Activated B cell treated with CpG ODN at 0.5 μM for 24 hours (primary cell): ENCODE results near the gene ZBTB21. TPM values are rescaled to one million over a fixed set of nuclear protein-coding genes. Genes with fewer than 3 reads are reported as not detected.

Experiments
- ATAC-seq: fragments of 200-7000 bp; cut with Tn5 transposase; one replicate; pipeline ENCODE4 v1.10.0; 2021; ENCODE audit warnings: low read depth, mild to moderate bottlenecking, moderate library complexity
- CTCF ChIA-PET: fragments of 350-600 bp; sonication (Branson Sonifier 250); formaldehyde crosslinking; loops from one replicate; lab custom pipeline; 2021; ENCODE audit warnings: antibody characterized with exemption; lab: Charles Lee
- POLR2A ChIA-PET: fragments of 350-600 bp; sonication (Branson Sonifier 250); formaldehyde crosslinking; loops from one replicate; lab custom pipeline; 2021; ENCODE audit warnings: antibody characterized with exemption; lab: Charles Lee
- DNase-seq: peaks from one replicate; pipeline ENCODE4 v3.0.0; 2022
- H3K27ac Mint-ChIP-seq: one replicate; pipeline ENCODE4 v1.8.0; 2020; ENCODE audit warnings: mixed read lengths
- H3K27me3 Mint-ChIP-seq: one replicate; pipeline ENCODE4 v1.8.0; 2021; ENCODE audit warnings: mixed read lengths
- H3K36me3 Mint-ChIP-seq: one replicate; pipeline ENCODE4 v1.8.0; 2021; ENCODE audit warnings: low read depth, mixed read lengths
- H3K4me1 Mint-ChIP-seq: one replicate; pipeline ENCODE4 v1.8.0; 2021; ENCODE audit warnings: mixed read lengths
- H3K4me3 Mint-ChIP-seq: one replicate; pipeline ENCODE4 v1.8.0; 2020; ENCODE audit warnings: mild to moderate bottlenecking, mixed read lengths
- H3K9me3 Mint-ChIP-seq: one replicate; pipeline ENCODE4 v1.8.0; 2020; ENCODE audit warnings: mixed read lengths
- intact Hi-C: fragments of 100-400 bp; cut with micrococcal nuclease; formaldehyde crosslinking; loops from one replicate; pipeline ENCODE4 v1.15.1; 2024
- total RNA-seq: library from RNA; stranded (reverse); gene quantifications from 2 replicates; pipeline ENCODE4 v1.2.3, GENCODE V29; 2022
- TF ChIP-seq, protein P1 (sequence below): fragments of 200-600 bp; IDR thresholded peaks from one replicate; pipeline ENCODE4 v1.8.0; 2022; ENCODE audit warnings: antibody characterized with exemption, mild to moderate bottlenecking

The ZBTB21 gene
- total RNA-seq, 1 donor from 2014 or later, result 24.2 TPM

DNA sequence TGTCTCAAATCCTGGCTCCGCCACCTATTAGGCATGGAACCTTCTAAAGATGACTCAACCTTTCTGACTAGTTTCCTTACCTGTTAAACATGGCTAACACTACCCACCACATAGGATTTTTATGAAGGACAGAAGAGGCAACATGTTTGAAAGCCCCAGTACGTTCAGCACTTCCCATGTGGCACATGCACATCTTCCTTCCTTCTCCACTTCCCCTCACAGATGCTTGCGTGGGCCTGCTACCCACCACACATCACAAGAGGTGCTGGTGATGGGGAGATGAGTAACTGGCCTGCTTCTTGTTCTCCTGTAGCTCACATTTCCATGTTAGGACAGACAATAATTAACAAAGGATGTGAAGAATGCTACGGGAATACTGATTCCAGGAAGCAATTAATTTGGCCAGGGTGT, 7.1 kb downstream of the ZBTB21 start:
- no peaks in the 10 kb centered on the region for H3K27me3 Mint-ChIP-seq
- DNase-seq, result no peak
- TF ChIP-seq, protein P1, sequence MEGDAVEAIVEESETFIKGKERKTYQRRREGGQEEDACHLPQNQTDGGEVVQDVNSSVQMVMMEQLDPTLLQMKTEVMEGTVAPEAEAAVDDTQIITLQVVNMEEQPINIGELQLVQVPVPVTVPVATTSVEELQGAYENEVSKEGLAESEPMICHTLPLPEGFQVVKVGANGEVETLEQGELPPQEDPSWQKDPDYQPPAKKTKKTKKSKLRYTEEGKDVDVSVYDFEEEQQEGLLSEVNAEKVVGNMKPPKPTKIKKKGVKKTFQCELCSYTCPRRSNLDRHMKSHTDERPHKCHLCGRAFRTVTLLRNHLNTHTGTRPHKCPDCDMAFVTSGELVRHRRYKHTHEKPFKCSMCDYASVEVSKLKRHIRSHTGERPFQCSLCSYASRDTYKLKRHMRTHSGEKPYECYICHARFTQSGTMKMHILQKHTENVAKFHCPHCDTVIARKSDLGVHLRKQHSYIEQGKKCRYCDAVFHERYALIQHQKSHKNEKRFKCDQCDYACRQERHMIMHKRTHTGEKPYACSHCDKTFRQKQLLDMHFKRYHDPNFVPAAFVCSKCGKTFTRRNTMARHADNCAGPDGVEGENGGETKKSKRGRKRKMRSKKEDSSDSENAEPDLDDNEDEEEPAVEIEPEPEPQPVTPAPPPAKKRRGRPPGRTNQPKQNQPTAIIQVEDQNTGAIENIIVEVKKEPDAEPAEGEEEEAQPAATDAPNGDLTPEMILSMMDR, result no peak
- H3K4me1 Mint-ChIP-seq, result peaks cover 48% of the 10 kb centered on the region
- intact Hi-C loops, result loop anchor here (10.0 kb wide), 3 partner anchors 48 to 532 kb away; partner anchors contain the start of gene C2CD2
- H3K27ac Mint-ChIP-seq, result no peak overlapping the region
- peaks cover 44% of the 10 kb centered on the region for H3K36me3 Mint-ChIP-seq
- CTCF ChIA-PET, result no interaction called here
- ATAC-seq, result peak; percentile 19
- H3K9me3 Mint-ChIP-seq, result no peaks in the 10 kb centered on the region
- H3K4me3 Mint-ChIP-seq, result no peak overlapping the region
- POLR2A ChIA-PET, result interaction anchor here (1.6 kb wide), 1 partner anchor 71 kb away, joined by 4 read pairs; no protein-coding TSS in a partner anchor

DNA sequence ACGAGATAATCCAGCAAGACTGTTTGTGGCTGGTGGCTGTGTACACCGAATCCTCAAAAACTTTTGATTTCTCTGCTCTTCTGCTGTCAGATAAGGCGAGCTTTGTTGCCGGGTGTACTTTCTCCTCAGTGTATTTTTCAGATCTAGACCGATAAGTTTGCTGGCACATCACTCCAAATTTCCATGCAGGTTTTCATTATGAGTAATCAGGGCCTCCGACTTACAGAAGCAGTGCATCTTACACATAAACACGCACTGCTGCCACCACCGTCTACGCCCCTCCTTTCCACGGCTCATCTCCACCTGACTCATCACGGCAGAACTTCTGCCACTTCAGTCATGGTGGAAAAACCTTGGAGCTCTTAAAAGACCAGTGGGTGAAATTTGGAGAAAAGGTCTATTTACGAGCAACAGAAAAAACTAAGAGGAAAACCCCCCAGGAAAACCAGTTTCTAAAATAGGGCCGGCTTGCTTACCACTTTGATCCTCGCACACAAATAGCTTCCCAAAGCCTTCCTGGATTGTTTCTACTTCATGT, 7.7 kb downstream of the ZBTB21 start:
- CTCF ChIA-PET, result no interaction called here
- TF ChIP-seq, protein P1, result no peak
- intact Hi-C loops, result loop anchor here (10.0 kb wide), 3 partner anchors 48 to 532 kb away; partner anchors contain the start of gene C2CD2
- Mint-ChIP-seq H3K9me3 (no peaks in the 10 kb centered on the region), H3K4me3 (peak overlapping the region; percentile 21), H3K4me1 (peaks cover 42% of the 10 kb centered on the region), H3K27me3 (no peaks in the 10 kb centered on the region), H3K27ac (peak overlapping the region; percentile 57), H3K36me3 (peaks cover 43% of the 10 kb centered on the region)
- POLR2A ChIA-PET, result interaction anchor here (1.2 to 2.0 kb wide), 3 partner anchors 70 to 124 kb away, joined by 3 to 8 read pairs (median 4); partner anchors contain the start of gene PRDM15
- DNase-seq (peak; percentile 26), ATAC-seq (peak; percentile 93)

DNA sequence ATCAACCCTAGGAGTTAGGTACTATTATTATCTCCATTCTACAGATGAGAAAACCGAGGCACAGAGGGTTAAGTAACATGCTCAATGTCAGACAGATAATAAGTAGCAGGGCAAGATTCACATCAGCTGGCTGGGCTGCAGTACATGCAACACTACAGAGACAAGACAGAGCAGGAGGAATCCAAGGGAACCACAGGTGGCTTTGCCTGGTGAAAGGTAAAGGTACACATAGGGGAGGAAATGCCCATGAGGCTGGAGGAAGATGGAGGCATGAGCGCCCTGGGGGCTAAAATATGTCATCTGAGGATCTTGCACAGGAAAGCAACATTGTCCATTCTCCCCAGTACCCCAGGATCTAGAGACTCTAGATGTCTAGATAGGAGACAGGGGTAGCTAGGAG, 8.4 kb downstream of the ZBTB21 start:
- peaks cover 35% of the 10 kb centered on the region for H3K4me1 Mint-ChIP-seq

DNA sequence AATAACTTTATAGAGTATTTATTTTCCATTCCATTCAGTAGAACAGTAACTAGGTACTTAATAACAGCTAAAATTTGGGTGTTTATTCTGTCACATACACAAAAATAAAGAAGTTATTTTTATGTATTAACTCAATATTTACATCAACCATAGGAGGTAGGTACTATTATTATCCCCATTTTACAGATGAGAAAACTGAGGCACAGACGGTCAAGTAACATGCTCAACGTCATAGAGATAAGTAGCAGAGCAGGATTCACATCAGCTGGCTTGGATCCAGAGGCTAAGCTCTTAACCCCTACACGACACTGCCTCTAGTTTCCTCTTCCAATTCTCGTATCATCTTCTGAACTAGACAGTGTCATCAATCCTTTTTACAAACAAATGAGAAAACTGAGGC, 9.3 kb downstream of the ZBTB21 start:
- TF ChIP-seq, protein P1, result no peak
- H3K9me3 Mint-ChIP-seq, result no peaks in the 10 kb centered on the region
- ChIA-PET POLR2A (interaction anchor here (2.0 kb wide), 1 partner anchor 122 kb away, joined by 8 read pairs; the partner anchor contains the start of gene PRDM15), CTCF (no interaction called here)
- intact Hi-C loops, result loop anchor here (10.0 kb wide), 3 partner anchors 46 to 534 kb away; partner anchors contain the start of gene C2CD2
- no peak overlapping the region for H3K4me3 Mint-ChIP-seq
- no peaks in the 10 kb centered on the region for H3K27me3 Mint-ChIP-seq
- H3K27ac Mint-ChIP-seq, result no peak overlapping the region
- H3K4me1 Mint-ChIP-seq, result peaks cover 31% of the 10 kb centered on the region
- DNase-seq, result no peak
- no peak for ATAC-seq
- H3K36me3 Mint-ChIP-seq, result peaks cover 46% of the 10 kb centered on the region

More for the DNA sequence above, 8.4 kb downstream of the ZBTB21 start:
- POLR2A ChIA-PET, result interaction anchor here (1.2 to 2.0 kb wide), 3 partner anchors 69 to 123 kb away, joined by 3 to 8 read pairs (median 4); partner anchors contain the start of gene PRDM15
- DNase-seq, result no peak
- TF ChIP-seq, protein P1, result no peak
- H3K9me3 Mint-ChIP-seq, result no peaks in the 10 kb centered on the region
- CTCF ChIA-PET, result no interaction called here
- H3K4me3 Mint-ChIP-seq, result no peak overlapping the region
- no peaks in the 10 kb centered on the region for H3K27me3 Mint-ChIP-seq
- intact Hi-C loops, result loop anchor here (10.0 kb wide), 3 partner anchors 47 to 533 kb away; partner anchors contain the start of gene C2CD2
- no peak for ATAC-seq
- peak overlapping the region; percentile 18 for H3K27ac Mint-ChIP-seq
- peaks cover 41% of the 10 kb centered on the region for H3K36me3 Mint-ChIP-seq

DNA sequence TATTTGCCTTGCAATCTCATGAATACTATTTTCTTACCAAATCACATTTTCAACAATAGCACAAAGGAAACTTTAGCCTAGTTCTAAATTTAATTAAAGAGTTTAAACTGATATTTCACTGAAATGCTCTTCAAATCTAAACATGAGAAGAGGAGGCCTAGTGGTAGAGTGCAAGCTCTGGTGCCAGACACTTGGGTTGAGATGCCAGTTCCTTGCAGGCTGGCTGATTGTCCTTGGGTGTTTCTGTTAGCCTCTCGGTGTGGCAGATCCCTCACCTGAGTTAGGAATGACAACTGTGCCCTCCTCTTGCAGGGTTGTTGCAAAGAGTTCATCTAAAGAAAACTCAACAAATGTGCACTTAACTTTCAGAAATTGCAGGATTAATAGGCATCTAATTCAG, 12.5 kb downstream of the ZBTB21 start:
- H3K4me1 Mint-ChIP-seq, result peaks cover 14% of the 10 kb centered on the region
- ChIA-PET CTCF (no interaction called here), POLR2A (no interaction called here)
- H3K9me3 Mint-ChIP-seq, result peaks cover 5% of the 10 kb centered on the region
- no peak overlapping the region for H3K4me3 Mint-ChIP-seq
- no peak overlapping the region for H3K27ac Mint-ChIP-seq
- DNase-seq, result no peak
- H3K27me3 Mint-ChIP-seq, result no peaks in the 10 kb centered on the region
- TF ChIP-seq, protein P1, result no peak
- intact Hi-C loops, result no loop called here
- H3K36me3 Mint-ChIP-seq, result peaks cover 68% of the 10 kb centered on the region
- no peak for ATAC-seq
